HL-60 (cell line): Measurements from ENCODE around the gene SETD5.

Experiments used
- GABPA ChIP-seq: IDR thresholded peaks from 2 replicates; pipeline ENCODE4 v1.6.1; 2012; ENCODE audit warnings: low read depth
- POLR2AphosphoS5 ChIP-seq: IDR thresholded peaks from 2 replicates; pipeline ENCODE4 v1.6.1; 2012; ENCODE audit warnings: low read depth
- SPI1 ChIP-seq: IDR thresholded peaks from 2 replicates; pipeline ENCODE4 v1.6.1; 2012; ENCODE audit warnings: low read depth, mild to moderate bottlenecking, borderline replicate concordance
- TF ChIP-seq, protein P1 (sequence below): IDR thresholded peaks from one replicate; pipeline ENCODE4 v1.5.1; 2011; ENCODE audit warnings: low read length, control low read depth, inconsistent platforms; ENCODE audit not compliant: insufficient read depth
- TF ChIP-seq, protein P2 (sequence below): IDR thresholded peaks from 2 replicates; pipeline ENCODE4 v1.6.1; 2012; ENCODE audit warnings: low read depth; ENCODE audit not compliant: insufficient replicate concordance

DNA sequence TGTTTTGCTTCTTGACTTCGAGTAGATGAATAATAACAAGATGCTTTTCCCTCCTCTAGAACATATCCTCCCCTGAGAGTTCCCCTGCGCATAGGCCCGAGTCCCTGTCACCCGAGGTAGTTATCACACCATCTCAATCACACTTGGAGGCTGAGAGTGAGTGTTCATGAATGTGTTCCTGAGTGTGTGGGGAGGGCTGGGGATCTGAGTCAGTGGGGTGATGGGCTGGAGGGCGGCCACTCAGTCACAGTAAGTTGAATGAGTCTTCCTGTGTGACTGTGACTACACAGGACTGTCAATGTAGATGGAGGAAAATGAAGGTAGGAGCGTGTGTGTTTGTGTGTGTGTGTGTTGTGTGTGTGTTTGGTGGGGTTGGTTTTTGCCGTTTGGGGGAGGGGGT, 71.0 kb downstream of the SETD5 start:
- TF ChIP-seq, protein P1, sequence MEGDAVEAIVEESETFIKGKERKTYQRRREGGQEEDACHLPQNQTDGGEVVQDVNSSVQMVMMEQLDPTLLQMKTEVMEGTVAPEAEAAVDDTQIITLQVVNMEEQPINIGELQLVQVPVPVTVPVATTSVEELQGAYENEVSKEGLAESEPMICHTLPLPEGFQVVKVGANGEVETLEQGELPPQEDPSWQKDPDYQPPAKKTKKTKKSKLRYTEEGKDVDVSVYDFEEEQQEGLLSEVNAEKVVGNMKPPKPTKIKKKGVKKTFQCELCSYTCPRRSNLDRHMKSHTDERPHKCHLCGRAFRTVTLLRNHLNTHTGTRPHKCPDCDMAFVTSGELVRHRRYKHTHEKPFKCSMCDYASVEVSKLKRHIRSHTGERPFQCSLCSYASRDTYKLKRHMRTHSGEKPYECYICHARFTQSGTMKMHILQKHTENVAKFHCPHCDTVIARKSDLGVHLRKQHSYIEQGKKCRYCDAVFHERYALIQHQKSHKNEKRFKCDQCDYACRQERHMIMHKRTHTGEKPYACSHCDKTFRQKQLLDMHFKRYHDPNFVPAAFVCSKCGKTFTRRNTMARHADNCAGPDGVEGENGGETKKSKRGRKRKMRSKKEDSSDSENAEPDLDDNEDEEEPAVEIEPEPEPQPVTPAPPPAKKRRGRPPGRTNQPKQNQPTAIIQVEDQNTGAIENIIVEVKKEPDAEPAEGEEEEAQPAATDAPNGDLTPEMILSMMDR, result no peak
- TF ChIP-seq, protein P2, sequence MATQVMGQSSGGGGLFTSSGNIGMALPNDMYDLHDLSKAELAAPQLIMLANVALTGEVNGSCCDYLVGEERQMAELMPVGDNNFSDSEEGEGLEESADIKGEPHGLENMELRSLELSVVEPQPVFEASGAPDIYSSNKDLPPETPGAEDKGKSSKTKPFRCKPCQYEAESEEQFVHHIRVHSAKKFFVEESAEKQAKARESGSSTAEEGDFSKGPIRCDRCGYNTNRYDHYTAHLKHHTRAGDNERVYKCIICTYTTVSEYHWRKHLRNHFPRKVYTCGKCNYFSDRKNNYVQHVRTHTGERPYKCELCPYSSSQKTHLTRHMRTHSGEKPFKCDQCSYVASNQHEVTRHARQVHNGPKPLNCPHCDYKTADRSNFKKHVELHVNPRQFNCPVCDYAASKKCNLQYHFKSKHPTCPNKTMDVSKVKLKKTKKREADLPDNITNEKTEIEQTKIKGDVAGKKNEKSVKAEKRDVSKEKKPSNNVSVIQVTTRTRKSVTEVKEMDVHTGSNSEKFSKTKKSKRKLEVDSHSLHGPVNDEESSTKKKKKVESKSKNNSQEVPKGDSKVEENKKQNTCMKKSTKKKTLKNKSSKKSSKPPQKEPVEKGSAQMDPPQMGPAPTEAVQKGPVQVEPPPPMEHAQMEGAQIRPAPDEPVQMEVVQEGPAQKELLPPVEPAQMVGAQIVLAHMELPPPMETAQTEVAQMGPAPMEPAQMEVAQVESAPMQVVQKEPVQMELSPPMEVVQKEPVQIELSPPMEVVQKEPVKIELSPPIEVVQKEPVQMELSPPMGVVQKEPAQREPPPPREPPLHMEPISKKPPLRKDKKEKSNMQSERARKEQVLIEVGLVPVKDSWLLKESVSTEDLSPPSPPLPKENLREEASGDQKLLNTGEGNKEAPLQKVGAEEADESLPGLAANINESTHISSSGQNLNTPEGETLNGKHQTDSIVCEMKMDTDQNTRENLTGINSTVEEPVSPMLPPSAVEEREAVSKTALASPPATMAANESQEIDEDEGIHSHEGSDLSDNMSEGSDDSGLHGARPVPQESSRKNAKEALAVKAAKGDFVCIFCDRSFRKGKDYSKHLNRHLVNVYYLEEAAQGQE, result no peak
- TF ChIP-seq GABPA (no peak), POLR2AphosphoS5 (no peak), SPI1 (no peak)
